ENCODE data around the gene TBC1D16. TPM values are rescaled to one million over a fixed set of nuclear protein-coding genes. Genes with fewer than 3 reads are reported as not detected.
A peak's percentile ranks its signal among the peaks of the same experiment; 100 is the strongest.

TBC1D16 gene
- total and polyA plus RNA-seq, 2 donors from 2014 or later: 9.1 to 68.0 TPM

DNA sequence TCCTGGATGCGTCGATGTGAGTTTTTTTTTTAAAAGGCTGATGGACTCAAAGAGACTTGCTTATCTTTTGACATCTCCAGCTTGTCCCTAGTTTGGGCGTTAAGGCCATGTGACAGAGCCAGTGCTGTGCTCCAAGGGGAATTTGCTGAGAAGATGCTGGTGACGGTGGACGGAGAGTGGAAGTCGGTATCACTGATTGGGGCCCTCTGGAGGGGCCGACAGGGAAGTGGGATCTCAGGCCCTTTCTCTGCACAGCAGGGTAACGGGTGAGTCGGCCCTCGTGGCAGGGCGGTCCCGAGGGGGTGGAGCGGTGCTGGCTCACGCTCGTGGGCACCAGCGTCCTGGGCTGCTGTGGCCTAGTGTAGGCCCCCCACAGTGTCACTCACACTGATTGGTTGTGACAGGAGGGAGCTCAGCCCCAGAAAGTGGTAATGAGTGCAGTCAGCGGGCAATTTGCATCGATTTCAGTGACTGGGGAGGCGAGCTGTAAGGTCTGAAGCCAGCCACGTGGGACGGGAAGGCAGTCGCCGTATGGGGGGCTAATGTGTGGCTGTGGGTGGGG is 91.3 kb downstream of the TBC1D16 start:
- Histone ChIP-seq H3K9me3 (ENCODE audit: control insufficient read depth in 2 of 3, insufficient read depth in 1 of 3, low read length in 3 of 3) (no peaks in the 10 kb centered on the region), H3K4me3 (ENCODE audit: low read length in 3 of 3) (no peak overlapping the region), H3K36me3 (ENCODE audit: control insufficient read depth in 2 of 3, insufficient read depth in 3 of 3, low read length in 3 of 3) (peaks cover 0 to 20% (median 17%) of the 10 kb centered on the region in 3 donors), H3K9ac (ENCODE audit: low read length in 3 of 3) (no peak overlapping the region), H3K27ac (ENCODE audit: low read depth in 2 of 2, low read length in 2 of 2) (no peak overlapping the region), H3K27me3 (ENCODE audit: control insufficient read depth, insufficient read depth, low read length) (no peaks in the 10 kb centered on the region), H3K4me1 (ENCODE audit: control insufficient read depth in 2 of 3, insufficient read depth in 2 of 3, low read depth in 1 of 3, low read length in 3 of 3) (peaks cover 0 to 8% (median 0%) of the 10 kb centered on the region in 3 donors)
- FAIRE-seq (no peak), DNase-seq (peak in 2 of 5 donors; percentile 24 to 36)
- TF ChIP-seq, protein P1, sequence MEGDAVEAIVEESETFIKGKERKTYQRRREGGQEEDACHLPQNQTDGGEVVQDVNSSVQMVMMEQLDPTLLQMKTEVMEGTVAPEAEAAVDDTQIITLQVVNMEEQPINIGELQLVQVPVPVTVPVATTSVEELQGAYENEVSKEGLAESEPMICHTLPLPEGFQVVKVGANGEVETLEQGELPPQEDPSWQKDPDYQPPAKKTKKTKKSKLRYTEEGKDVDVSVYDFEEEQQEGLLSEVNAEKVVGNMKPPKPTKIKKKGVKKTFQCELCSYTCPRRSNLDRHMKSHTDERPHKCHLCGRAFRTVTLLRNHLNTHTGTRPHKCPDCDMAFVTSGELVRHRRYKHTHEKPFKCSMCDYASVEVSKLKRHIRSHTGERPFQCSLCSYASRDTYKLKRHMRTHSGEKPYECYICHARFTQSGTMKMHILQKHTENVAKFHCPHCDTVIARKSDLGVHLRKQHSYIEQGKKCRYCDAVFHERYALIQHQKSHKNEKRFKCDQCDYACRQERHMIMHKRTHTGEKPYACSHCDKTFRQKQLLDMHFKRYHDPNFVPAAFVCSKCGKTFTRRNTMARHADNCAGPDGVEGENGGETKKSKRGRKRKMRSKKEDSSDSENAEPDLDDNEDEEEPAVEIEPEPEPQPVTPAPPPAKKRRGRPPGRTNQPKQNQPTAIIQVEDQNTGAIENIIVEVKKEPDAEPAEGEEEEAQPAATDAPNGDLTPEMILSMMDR (IDR thresholded peaks at IDR 0.05; ENCODE audit: borderline replicate concordance, extremely low read depth, insufficient read depth): no peak
- intact Hi-C loops (cut with DNase I): no loop called here

DNA sequence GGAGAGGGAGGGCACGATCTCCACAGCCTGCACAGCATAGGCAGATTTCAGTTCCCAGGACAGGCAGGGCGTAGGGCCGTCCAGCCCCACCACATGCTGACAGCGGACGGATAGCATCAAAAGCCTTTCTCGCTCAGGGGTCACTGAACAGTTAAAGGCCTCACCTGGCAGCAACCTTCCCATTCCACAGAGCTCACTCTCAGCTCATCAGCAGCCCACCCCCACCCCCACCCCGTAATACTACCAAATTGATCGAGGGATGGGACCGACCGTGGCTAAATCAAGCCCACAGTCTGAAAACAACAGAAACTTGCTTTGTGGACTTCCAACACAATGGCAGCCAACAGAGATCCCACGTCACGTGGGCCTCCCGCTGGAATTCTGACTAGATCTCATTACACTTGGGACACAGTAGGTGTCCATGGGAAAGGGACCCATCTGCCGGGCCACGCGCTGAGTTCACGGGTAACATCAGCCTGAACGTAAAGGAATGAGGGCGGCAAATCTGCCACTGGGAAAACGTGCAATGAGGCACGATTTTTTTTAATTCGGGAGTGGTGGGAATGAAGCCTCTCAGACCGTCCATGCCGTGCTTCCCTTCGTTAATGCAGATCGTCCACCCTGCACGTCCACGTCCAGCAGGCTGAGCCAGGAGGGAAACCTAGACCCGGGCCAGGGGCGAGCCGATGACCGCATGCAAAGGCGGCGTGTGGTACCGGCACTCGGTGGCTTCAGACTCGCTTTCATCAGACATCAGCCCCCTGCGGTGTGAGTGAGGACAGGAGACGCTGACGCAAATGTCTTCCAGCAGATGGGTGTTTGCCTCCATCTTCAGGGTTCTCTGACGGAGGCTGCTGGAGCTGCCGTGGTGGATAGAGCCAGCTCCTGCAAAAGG is 92.1 kb downstream of the TBC1D16 start:
- peaks cover 0 to 8% (median 0%) of the 10 kb centered on the region in 3 donors for H3K4me1 ChIP-seq (ENCODE audit: control insufficient read depth in 2 of 3, insufficient read depth in 2 of 3, low read depth in 1 of 3, low read length in 3 of 3)
- H3K9me3 ChIP-seq (ENCODE audit: control insufficient read depth in 2 of 3, insufficient read depth in 1 of 3, low read length in 3 of 3): no peaks in the 10 kb centered on the region
- H3K4me3 ChIP-seq (ENCODE audit: low read length in 3 of 3): no peak overlapping the region
- H3K9ac ChIP-seq (ENCODE audit: low read length in 3 of 3): no peak overlapping the region
- FAIRE-seq: no peak
- H3K27ac ChIP-seq (ENCODE audit: low read depth in 2 of 2, low read length in 2 of 2): peak overlapping the region in 1 of 2 donors; percentile 60
- TF ChIP-seq, protein P1 (IDR thresholded peaks at IDR 0.05; ENCODE audit: borderline replicate concordance, extremely low read depth, insufficient read depth): no peak
- H3K27me3 ChIP-seq (ENCODE audit: control insufficient read depth, insufficient read depth, low read length): no peaks in the 10 kb centered on the region
- peaks cover 0 to 27% (median 17%) of the 10 kb centered on the region in 3 donors for H3K36me3 ChIP-seq (ENCODE audit: control insufficient read depth in 2 of 3, insufficient read depth in 3 of 3, low read length in 3 of 3)
- peak in 2 of 5 donors; percentile 30 to 68 for DNase-seq
- intact Hi-C loops (cut with DNase I): no loop called here

DNA sequence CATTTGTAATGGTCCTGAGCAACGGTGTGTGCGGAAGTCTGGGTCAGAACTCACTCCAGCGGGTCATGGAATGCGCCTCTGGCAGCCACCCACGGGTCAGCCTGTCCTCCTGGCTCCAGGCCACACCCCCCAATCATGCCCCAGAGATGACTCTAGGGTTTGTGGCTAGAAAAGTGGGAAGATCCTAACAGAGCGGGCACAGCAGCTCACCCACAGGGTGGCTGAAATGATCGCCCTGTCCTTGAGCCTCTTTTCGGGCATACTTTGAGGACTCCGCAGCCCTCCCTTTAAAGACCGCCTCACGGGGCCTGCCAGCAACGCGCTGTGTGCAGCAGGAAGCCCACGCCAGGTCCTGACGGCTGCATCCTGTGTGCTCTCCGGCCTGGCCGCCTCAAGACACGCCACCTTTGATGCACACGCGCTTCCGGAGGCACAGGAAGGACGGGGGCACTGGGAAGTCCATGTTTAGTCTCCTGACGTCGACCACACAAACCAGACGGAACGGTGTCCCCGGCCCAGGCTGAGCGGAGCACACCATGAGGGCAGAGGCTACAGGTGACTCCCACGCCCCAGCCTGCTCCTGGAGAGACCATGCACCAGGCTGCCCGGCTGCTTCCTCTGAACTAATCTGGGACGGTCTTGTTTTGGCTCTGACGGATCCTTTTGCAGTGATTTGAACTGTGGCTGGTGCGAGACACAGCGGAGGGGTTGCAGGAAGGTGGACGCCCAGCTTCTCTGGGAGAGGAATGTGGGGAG is 92.9 kb downstream of the TBC1D16 start:
- Histone ChIP-seq H3K4me1 (ENCODE audit: control insufficient read depth in 2 of 3, insufficient read depth in 2 of 3, low read depth in 1 of 3, low read length in 3 of 3) (peaks cover 0 to 11% (median 0%) of the 10 kb centered on the region in 3 donors), H3K36me3 (ENCODE audit: control insufficient read depth in 2 of 3, insufficient read depth in 3 of 3, low read length in 3 of 3) (peaks cover 0 to 22% (median 14%) of the 10 kb centered on the region in 3 donors), H3K27ac (ENCODE audit: low read depth in 2 of 2, low read length in 2 of 2) (peak overlapping the region in 1 of 2 donors; percentile 60), H3K27me3 (ENCODE audit: control insufficient read depth, insufficient read depth, low read length) (no peaks in the 10 kb centered on the region), H3K9me3 (ENCODE audit: control insufficient read depth in 2 of 3, insufficient read depth in 1 of 3, low read length in 3 of 3) (no peaks in the 10 kb centered on the region), H3K4me3 (ENCODE audit: low read length in 3 of 3) (no peak overlapping the region), H3K9ac (ENCODE audit: low read length in 3 of 3) (no peak overlapping the region)
- DNase-seq: peak in 4 of 5 donors; percentile 30 to 70 (median 60)
- no peak for FAIRE-seq
- intact Hi-C loops (cut with DNase I): no loop called here
- TF ChIP-seq, protein P1 (IDR thresholded peaks at IDR 0.05; ENCODE audit: borderline replicate concordance, extremely low read depth, insufficient read depth): no peak
